SHP77 treated with DMSO at 0.1 percent for 48 hours (cell line): Measurements from ENCODE around the gene HIBCH.
"Not testable (repeated sequence)": the region's sequence is repeated elsewhere in the genome, so short reads cannot be mapped to it uniquely, and the experiment has no call there.

Experiments
- DNase-seq: peaks from one replicate; lab custom pipeline; 2025; lab: John Stamatoyannopoulos, UW

The HIBCH gene

DNA sequence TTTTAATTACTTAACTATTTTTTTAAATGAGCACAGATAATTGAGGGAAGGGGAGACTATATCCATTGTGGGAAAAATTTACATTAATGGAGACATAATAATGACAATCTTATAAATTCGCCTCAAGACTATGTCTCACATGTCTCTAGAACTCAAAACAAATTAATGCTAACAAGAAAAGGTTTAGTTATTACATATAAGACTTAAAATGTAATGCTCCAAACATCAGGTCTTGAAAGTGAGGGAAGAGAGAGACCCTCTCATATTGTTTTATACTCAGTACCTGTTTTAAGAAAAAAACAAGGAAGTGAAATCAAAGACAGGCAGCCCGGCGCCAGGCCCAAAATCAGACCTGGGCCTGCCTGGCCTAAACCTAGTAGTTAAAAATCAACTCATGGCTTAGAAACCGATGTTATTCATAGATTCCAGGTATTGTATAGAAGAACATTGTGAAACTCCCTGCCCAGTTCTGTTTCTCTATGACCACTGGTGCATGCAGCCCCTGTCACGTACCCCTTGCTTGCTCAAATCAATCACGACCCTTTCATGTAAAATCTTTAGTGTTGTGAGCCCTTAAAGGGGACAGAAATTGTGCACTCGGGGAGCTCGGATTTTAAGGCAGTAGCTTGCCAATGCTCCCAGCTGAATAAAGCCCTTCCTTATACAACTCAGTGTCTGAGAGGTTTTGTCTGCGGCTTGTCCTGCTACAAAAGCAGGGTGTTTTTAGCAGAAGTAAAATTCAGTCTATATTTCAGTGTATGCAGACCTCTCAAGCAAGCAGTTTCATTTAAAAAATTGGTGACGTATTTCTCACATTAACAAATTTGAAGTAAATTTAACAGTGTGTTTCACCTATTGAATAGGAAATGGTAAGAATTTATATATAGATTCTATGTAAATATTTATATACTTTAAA, 161.8 kb downstream of the HIBCH start:
- DNase-seq = not testable (repeated sequence)

DNA sequence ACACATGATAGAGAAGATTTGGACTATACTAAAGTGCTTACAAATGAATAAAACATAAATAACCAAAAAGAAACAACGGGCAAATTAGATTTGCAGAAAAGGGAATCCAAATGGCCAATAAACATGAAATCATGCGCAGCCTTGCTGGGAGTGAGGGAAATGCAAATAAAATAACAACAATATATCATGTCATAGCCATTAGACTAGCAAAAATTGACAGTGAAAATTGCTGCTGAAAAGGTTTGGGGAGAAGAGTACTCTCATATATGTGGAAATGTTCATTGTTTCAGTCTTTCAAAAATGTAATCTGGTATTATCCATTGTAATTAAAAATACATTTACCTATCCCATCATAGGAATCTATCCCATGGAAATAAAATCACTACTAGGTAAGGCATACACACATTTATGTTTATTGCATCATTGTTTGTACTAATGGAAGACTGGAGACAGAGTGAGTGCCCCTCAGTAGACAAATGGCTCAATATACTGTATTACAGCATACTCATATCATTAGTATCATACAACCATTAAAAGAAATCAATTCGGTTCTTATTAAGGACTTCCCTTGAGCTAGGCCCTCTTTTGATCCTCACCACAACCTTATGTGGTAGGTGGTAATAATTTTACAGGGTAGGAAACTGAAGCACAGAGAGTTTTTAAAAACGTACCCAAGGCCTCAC, 163.0 kb downstream of the HIBCH start:
- DNase-seq = no peak
